Ovary (tissue), 3 donors: Measurements from ENCODE around the gene COL28A1.

Source experiments
- EP300 ChIP-seq: sonication (generic); formaldehyde crosslinking; IDR thresholded peaks from one replicate; pipeline ENCODE4 v1.6.1; 2017; ENCODE audit warnings: antibody characterized with exemption
- TF ChIP-seq, protein P1 (sequence below), 3 donors: fragments of 450-650 bp in 2 of 3; fragments of 200-600 bp in 1 of 3; IDR thresholded peaks; one replicate each; pipeline versions ENCODE4 v1.5.1 to v1.8.0; 2016 to 2022; ENCODE audit warnings: antibody characterized with exemption in 3 of 3, mild to moderate bottlenecking in 1 of 3
- donor health status: DM: no; HTN: no; CAD: no.

DNA sequence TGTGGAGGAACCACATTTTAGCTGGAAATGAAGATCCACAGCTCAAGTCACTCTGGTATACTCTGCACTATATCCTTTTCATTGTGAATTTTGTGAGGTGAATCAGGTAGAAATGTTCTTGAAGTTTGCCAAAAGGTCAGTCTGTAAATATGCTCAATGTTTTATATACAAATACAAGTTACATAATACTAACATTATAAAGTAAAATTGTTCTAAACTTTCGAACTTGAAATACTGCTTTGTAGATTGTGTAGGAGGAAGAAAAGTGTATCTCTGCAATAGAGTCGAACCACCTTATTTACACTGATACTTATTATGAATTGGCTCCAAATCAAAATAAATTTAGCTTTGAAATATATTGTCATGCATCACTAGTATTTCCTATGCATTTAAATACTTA, 38.0 kb upstream of the COL28A1 start:
- TF ChIP-seq, protein P1, sequence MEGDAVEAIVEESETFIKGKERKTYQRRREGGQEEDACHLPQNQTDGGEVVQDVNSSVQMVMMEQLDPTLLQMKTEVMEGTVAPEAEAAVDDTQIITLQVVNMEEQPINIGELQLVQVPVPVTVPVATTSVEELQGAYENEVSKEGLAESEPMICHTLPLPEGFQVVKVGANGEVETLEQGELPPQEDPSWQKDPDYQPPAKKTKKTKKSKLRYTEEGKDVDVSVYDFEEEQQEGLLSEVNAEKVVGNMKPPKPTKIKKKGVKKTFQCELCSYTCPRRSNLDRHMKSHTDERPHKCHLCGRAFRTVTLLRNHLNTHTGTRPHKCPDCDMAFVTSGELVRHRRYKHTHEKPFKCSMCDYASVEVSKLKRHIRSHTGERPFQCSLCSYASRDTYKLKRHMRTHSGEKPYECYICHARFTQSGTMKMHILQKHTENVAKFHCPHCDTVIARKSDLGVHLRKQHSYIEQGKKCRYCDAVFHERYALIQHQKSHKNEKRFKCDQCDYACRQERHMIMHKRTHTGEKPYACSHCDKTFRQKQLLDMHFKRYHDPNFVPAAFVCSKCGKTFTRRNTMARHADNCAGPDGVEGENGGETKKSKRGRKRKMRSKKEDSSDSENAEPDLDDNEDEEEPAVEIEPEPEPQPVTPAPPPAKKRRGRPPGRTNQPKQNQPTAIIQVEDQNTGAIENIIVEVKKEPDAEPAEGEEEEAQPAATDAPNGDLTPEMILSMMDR (IDR thresholded peaks at IDR 0.05): no peak
- no peak for TF ChIP-seq EP300
